PC-9 (cell line): ENCODE data around the gene DECR2. TPM values are rescaled to one million over a fixed set of nuclear protein-coding genes. Genes with fewer than 3 reads are reported as not detected.

ENCODE experiments used
- BruUV-seq: library from RNA; stranded (reverse); fragments of 400-500 nt; replicated peaks from 2 replicates; lab custom pipeline; 2021; lab: Mats Ljungman, UMichigan
- CTCF ChIA-PET: fragments of 300-600 bp; sonication (Branson Sonifier 250); formaldehyde crosslinking; loops from one replicate; lab custom pipeline; 2022; ENCODE audit warnings: antibody characterized with exemption; lab: Charles Lee
- POLR2A ChIA-PET: fragments of 300-600 bp; sonication (Branson Sonifier 250); formaldehyde crosslinking; loops from one replicate; lab custom pipeline; 2022; ENCODE audit warnings: antibody characterized with exemption; ENCODE audit not compliant: unreplicated experiment; lab: Charles Lee
- DNase-seq, 2 experiments: peaks; one replicate each; pipeline versions ENCODE4 v3.0.0 to v3.0.0-alpha.2; 2015 to 2022; ENCODE audit warnings: mixed read lengths in 1 of 2
- H2AFZ ChIP-seq: fragments of 200-600 bp; sonication (generic); 2 replicates; pipeline ENCODE4 v1.8.1; 2017; ENCODE audit warnings: antibody characterized with exemption
- H3F3A ChIP-seq: fragments of 200-600 bp; sonication (generic); 2 replicates; pipeline ENCODE4 v1.8.1; 2017; ENCODE audit warnings: antibody characterized with exemption, mild to moderate bottlenecking, low read depth; ENCODE audit not compliant: insufficient read depth
- H3K27ac ChIP-seq: fragments of 200-600 bp; sonication (generic); 2 replicates; pipeline ENCODE4 v1.6.1; 2016; ENCODE audit warnings: mixed run types
- H3K27me3 ChIP-seq: fragments of 200-600 bp; sonication (generic); 2 replicates; pipeline ENCODE4 v1.6.1; 2016; ENCODE audit warnings: low read depth, mixed run types; ENCODE audit not compliant: insufficient read depth
- H3K36me3 ChIP-seq: fragments of 200-600 bp; sonication (generic); 2 replicates; pipeline ENCODE4 v1.6.1; 2016; ENCODE audit warnings: low read depth, mixed run types
- H3K4me1 ChIP-seq: fragments of 200-600 bp; sonication (generic); replicated peaks from 2 replicates; pipeline ENCODE4 v1.6.1; 2016; ENCODE audit warnings: mixed run types; ENCODE audit not compliant: insufficient read depth
- H3K4me2 ChIP-seq: fragments of 200-600 bp; sonication (generic); 2 replicates; pipeline ENCODE4 v1.6.1; 2017; ENCODE audit warnings: mixed run types
- H3K4me3 ChIP-seq: fragments of 200-600 bp; sonication (generic); 2 replicates; pipeline ENCODE4 v1.6.1; 2016; ENCODE audit warnings: mixed run types
- H3K79me2 ChIP-seq: fragments of 200-600 bp; sonication (generic); 2 replicates; pipeline ENCODE4 v1.6.1; 2017; ENCODE audit warnings: low read depth, mixed run types
- H3K9me2 ChIP-seq: fragments of 200-600 bp; sonication (generic); 2 replicates; pipeline ENCODE4 v1.8.1; 2017; ENCODE audit warnings: mild to moderate bottlenecking; ENCODE audit not compliant: insufficient read depth
- H3K9me3 ChIP-seq: fragments of 200-600 bp; sonication (generic); 2 replicates; pipeline ENCODE4 v1.8.1; 2016; ENCODE audit warnings: low read depth; ENCODE audit not compliant: insufficient read depth
- H4K20me1 ChIP-seq: fragments of 200-600 bp; sonication (generic); 2 replicates; pipeline ENCODE4 v1.8.1; 2017; ENCODE audit not compliant: insufficient read depth
- EZH2 ChIP-seq: fragments of 200-600 bp; sonication (generic); IDR thresholded peaks from 2 replicates; pipeline ENCODE4 v1.8.0; 2017; ENCODE audit warnings: antibody characterized with exemption, low read depth
- intact Hi-C: fragments of 100-400 bp; cut with micrococcal nuclease; formaldehyde crosslinking; loops from one replicate; pipeline ENCODE4 v1.10.0; 2022; ENCODE audit not compliant: unreplicated experiment
- total RNA-seq: library from RNA; stranded (reverse); gene quantifications from 2 replicates; pipeline ENCODE4 v1.2.3, GENCODE V29; 2021
- TF ChIP-seq, protein P1 (sequence below): fragments of 200-600 bp; sonication (generic); conservative IDR thresholded peaks from 2 replicates; pipeline ENCODE4 v1.6.1; 2017; ENCODE audit warnings: mixed run types, antibody characterized with exemption, mild to moderate bottlenecking, moderate library complexity

Gene DECR2
- total RNA-seq, 1 experiment from 2014 or later: 65.4 TPM

DNA sequence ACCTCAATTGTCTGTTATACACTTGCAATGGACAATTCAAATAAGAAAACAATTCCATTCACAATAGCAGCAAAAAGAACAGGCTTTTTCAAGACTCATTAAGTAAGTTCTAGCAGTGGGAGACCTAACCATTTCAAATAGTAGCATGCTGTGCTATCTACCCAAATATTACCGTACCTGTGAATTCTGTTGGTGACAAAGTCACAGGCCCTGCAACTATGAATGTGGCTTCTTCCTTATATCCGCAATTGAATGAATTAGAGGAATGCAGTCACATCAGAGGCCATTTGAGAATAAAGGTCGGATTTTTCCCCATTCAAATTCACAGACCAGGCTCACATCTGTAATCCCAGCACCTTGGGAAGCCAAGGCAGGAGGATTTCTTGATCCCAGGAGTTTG is 5.5 kb upstream of the DECR2 start:
- Histone ChIP-seq H3K9me2 (no peaks in the 10 kb centered on the region), H3F3A (peaks cover 48% of the 10 kb centered on the region), H2AFZ (no peak overlapping the region; the same call in 1 of the 2 replicates), H3K4me3 (peak overlapping the region; percentile 58; the same call in 1 of the 2 replicates), H3K27me3 (no peaks in the 10 kb centered on the region), H3K27ac (no peak overlapping the region), H3K36me3 (no peaks in the 10 kb centered on the region), H3K9me3 (no peaks in the 10 kb centered on the region), H3K79me2 (no peaks in the 10 kb centered on the region), H4K20me1 (no peaks in the 10 kb centered on the region), H3K4me1 (peaks cover 16% of the 10 kb centered on the region), H3K4me2 (peak overlapping the region; percentile 94)
- no peak for TF ChIP-seq EZH2
- TF ChIP-seq, protein P1, sequence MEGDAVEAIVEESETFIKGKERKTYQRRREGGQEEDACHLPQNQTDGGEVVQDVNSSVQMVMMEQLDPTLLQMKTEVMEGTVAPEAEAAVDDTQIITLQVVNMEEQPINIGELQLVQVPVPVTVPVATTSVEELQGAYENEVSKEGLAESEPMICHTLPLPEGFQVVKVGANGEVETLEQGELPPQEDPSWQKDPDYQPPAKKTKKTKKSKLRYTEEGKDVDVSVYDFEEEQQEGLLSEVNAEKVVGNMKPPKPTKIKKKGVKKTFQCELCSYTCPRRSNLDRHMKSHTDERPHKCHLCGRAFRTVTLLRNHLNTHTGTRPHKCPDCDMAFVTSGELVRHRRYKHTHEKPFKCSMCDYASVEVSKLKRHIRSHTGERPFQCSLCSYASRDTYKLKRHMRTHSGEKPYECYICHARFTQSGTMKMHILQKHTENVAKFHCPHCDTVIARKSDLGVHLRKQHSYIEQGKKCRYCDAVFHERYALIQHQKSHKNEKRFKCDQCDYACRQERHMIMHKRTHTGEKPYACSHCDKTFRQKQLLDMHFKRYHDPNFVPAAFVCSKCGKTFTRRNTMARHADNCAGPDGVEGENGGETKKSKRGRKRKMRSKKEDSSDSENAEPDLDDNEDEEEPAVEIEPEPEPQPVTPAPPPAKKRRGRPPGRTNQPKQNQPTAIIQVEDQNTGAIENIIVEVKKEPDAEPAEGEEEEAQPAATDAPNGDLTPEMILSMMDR: no peak
- no TSS peak for BruUV-seq
- DNase-seq: no peak
- CTCF ChIA-PET: no interaction called here
- intact Hi-C loops: no loop called here
- POLR2A ChIA-PET: interaction anchor here (0.7 kb wide), 1 partner anchor 913 kb away, joined by 14 read pairs; the partner anchor contains the start of gene UBE2I

DNA sequence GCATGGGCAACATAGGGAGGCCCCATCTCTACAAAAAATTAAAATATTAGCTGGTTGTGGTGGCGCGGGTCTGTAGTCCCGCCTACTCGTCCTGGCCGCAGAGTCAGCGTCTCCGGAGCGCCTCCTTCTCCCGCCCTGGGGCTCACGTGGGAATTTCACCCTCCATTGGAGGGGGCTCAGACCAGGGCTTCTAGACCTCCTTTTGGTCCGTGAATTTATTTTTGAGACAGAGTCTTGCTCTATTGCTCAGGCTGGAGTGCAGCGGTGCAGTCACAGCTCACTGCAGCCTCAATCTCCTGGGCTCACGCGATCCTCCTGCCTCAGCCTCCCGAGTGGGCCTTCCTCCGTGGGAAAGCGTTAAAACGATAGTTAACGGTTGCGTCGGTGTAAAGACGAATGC is 5.1 kb upstream of the DECR2 start:
- peaks cover 16% of the 10 kb centered on the region for H3K4me1 ChIP-seq
- POLR2A ChIA-PET: interaction anchor here (0.5 to 0.7 kb wide), 2 partner anchors 14 to 913 kb away, joined by 14 to 20 read pairs; partner anchors contain the start of gene UBE2I
- H3K79me2 ChIP-seq: 0 out of 2 replicates have a peak, but pooled peaks cover 2% of the 10 kb centered on the region
- H3K27ac ChIP-seq: no peak overlapping the region
- CTCF ChIA-PET: interaction anchor here (0.7 kb wide), 1 partner anchor 272 kb away, joined by 6 read pairs; no protein-coding TSS in a partner anchor
- peak overlapping the region; percentile 94 for H3K4me2 ChIP-seq
- H3K27me3 ChIP-seq: no peaks in the 10 kb centered on the region
- no peaks in the 10 kb centered on the region for H3K9me3 ChIP-seq
- TF ChIP-seq, protein P1: no peak
- no peak for TF ChIP-seq EZH2
- H4K20me1 ChIP-seq: no peaks in the 10 kb centered on the region
- no peaks in the 10 kb centered on the region for H3K36me3 ChIP-seq
- peak in 1 of 2 experiments; percentile 41 for DNase-seq
- no TSS peak for BruUV-seq
- intact Hi-C loops: no loop called here
- no peaks in the 10 kb centered on the region for H3K9me2 ChIP-seq
- peak overlapping the region; percentile 61 for H2AFZ ChIP-seq
- peaks cover 50% of the 10 kb centered on the region for H3F3A ChIP-seq
- peak overlapping the region; percentile 58 for H3K4me3 ChIP-seq

DNA sequence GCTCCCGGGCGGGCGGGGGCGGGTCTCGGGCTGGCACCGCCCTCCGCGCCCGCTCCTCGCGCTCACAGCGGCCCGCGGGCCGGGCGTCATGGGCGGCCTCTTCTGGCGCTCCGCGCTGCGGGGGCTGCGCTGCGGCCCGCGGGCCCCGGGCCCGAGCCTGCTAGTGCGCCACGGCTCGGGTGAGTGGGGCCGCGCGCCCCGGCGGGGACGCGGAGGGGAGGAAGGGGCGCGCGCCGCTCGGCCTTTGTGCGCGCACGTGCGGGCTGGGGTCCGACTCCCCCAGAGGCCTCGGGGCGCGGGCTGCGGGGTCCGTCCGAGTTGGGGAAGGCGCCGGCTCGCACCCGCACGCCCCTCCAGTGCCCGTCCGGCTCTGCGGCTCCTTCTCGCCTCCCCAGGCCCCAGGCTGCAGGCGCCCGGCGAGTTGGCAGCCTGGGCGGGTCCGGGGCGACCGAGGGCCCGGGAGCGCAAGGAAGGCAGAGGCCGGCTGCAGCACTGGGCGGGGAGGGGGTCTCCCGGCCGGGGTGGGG is 4.5 kb upstream of the DECR2 start, which contains the start of gene NME4:
Gene NME4, plus strand, starts transcription at position 65 of the 527 bp plus-strand sequence. Its CDS starts 24 bp downstream, at position 89.
- H3K27ac ChIP-seq: no peak within 1 kb of the TSS
- H3K4me3 ChIP-seq: peak within 1 kb of the TSS; percentile 60
- H2AFZ ChIP-seq: peak within 1 kb of the TSS; percentile 61
- H3K9me2 ChIP-seq: no peaks in the 10 kb centered on the region
- 0 out of 2 replicates have a peak, but pooled peaks cover 2% of the 10 kb centered on the region for H3K79me2 ChIP-seq
- peaks cover 51% of the 10 kb centered on the region for H3F3A ChIP-seq
- DNase-seq: no peak
- ChIA-PET CTCF (interaction anchor here (0.7 kb wide), 1 partner anchor 271 kb away, joined by 6 read pairs; no protein-coding TSS in a partner anchor), POLR2A (interaction anchor here (0.5 to 0.7 kb wide), 2 partner anchors 15 to 912 kb away, joined by 14 to 20 read pairs; partner anchors contain the start of gene UBE2I)
- BruUV-seq: no TSS peak
- H3K9me3 ChIP-seq: no peaks in the 10 kb centered on the region
- peaks cover 16% of the 10 kb centered on the region for H3K4me1 ChIP-seq
- intact Hi-C loops: no loop called here
- H4K20me1 ChIP-seq: no peaks in the 10 kb centered on the region
- no peaks in the 10 kb centered on the region for H3K36me3 ChIP-seq
- TF ChIP-seq, protein P1: no peak
- TF ChIP-seq EZH2: no peak
- H3K27me3 ChIP-seq: no peaks in the 10 kb centered on the region
- H3K4me2 ChIP-seq: peak within 1 kb of the TSS; percentile 94
